ENCODE measurements around the gene EBF4. TPM values are rescaled to one million over a fixed set of nuclear protein-coding genes. Genes with fewer than 3 reads are reported as not detected.

The EBF4 gene
- total RNA-seq, 6 experiments from 2014 or later = 2.8 to 16.6 (median 6.2) TPM

- Histone ChIP-seq H3K36me3 (no peaks in the 10 kb centered on the region), H3K27me3 (no peaks in the 10 kb centered on the region), H3K9me3 (no peaks in the 10 kb centered on the region), H3K4me1 (no peaks in the 10 kb centered on the region), H3K27ac (no peak overlapping the region), H3K4me3 (no peak overlapping the region)
- WGBS (ENCODE audit: insufficient coverage, low coverage, low lambda C conversion rate, missing lambda C conversion rate) = 46% methylated on average over 2 of the region's 6 CpGs
- DNase-seq (no peak), ATAC-seq (no peak)
- TF ChIP-seq CTCF (IDR thresholded peaks at IDR 0.05) = no peak
- no peak for TF ChIP-seq POLR2A (IDR thresholded peaks at IDR 0.05)
- intact Hi-C loops (cut with DNase I) = loop anchor here in 1 of 2 donors (10.0 kb wide), 1 partner anchor 254 kb away; no protein-coding TSS in a partner anchor
These were observed 48.1 kb downstream of the EBF4 start for GRCh38 chr20:2740702-2741101.

- no peaks in the 10 kb centered on the region for H3K4me1 ChIP-seq
- TF ChIP-seq CTCF (IDR thresholded peaks at IDR 0.05) = no peak
- TF ChIP-seq POLR2A (IDR thresholded peaks at IDR 0.05) = no peak
- ATAC-seq (peak in 1 of 4 donors; percentile 28), DNase-seq (no peak)
- intact Hi-C loops (cut with DNase I) = loop anchor here in 1 of 2 donors (10.0 kb wide), 1 partner anchor 253 kb away; no protein-coding TSS in a partner anchor
- no peaks in the 10 kb centered on the region for H3K36me3 ChIP-seq
- H3K27me3 ChIP-seq = no peaks in the 10 kb centered on the region
- H3K27ac ChIP-seq = no peak overlapping the region
- WGBS (ENCODE audit: insufficient coverage, low coverage, low lambda C conversion rate, missing lambda C conversion rate) = 25% methylated on average over 3 of the region's 3 CpGs
- no peaks in the 10 kb centered on the region for H3K9me3 ChIP-seq
- H3K4me3 ChIP-seq = no peak overlapping the region
These were observed 48.9 kb downstream of the EBF4 start for GRCh38 chr20:2741463-2741862.

GRCh38 chr20:2741881-2742280 is 49.3 kb downstream of the EBF4 start:
- no peaks in the 10 kb centered on the region for H3K27me3 ChIP-seq
- intact Hi-C loops (cut with DNase I) = loop anchor here in 1 of 2 donors (10.0 kb wide), 1 partner anchor 253 kb away; no protein-coding TSS in a partner anchor
- ATAC-seq = no peak
- no peak overlapping the region for H3K27ac ChIP-seq
- DNase-seq = no peak
- no peaks in the 10 kb centered on the region for H3K4me1 ChIP-seq
- TF ChIP-seq CTCF (IDR thresholded peaks at IDR 0.05) (no peak), POLR2A (IDR thresholded peaks at IDR 0.05) (no peak)
- H3K9me3 ChIP-seq = no peaks in the 10 kb centered on the region
- no peak overlapping the region for H3K4me3 ChIP-seq
- no peaks in the 10 kb centered on the region for H3K36me3 ChIP-seq
- 58% methylated on average over 4 of the region's 7 CpGs for WGBS (ENCODE audit: insufficient coverage, low coverage, low lambda C conversion rate, missing lambda C conversion rate)

GRCh38 chr20:2742431-2742830 is 49.9 kb downstream of the EBF4 start:
- Histone ChIP-seq H3K27ac (no peak overlapping the region), H3K9me3 (no peaks in the 10 kb centered on the region), H3K4me3 (no peak overlapping the region), H3K4me1 (no peaks in the 10 kb centered on the region), H3K27me3 (no peaks in the 10 kb centered on the region), H3K36me3 (no peaks in the 10 kb centered on the region)
- DNase-seq (no peak), ATAC-seq (no peak)
- intact Hi-C loops (cut with DNase I) = loop anchor here in 1 of 2 donors (10.0 kb wide), 1 partner anchor 252 kb away; no protein-coding TSS in a partner anchor
- WGBS (ENCODE audit: insufficient coverage, low coverage, low lambda C conversion rate, missing lambda C conversion rate) = 100% methylated on average over 1 of the region's 2 CpGs
- no peak for TF ChIP-seq POLR2A (IDR thresholded peaks at IDR 0.05)
- TF ChIP-seq CTCF (IDR thresholded peaks at IDR 0.05) = no peak

Data from right lobe of liver (tissue), 6 donors.